ENCODE measurements around the gene GGA3. TPM values are rescaled to one million over a fixed set of nuclear protein-coding genes. Genes with fewer than 3 reads are reported as not detected.
"Not testable (repeated sequence)": the region's sequence is repeated elsewhere in the genome, so short reads cannot be mapped to it uniquely, and the experiment has no call there.

Gene GGA3
- total and polyA plus RNA-seq, 8 donors = 9.5 to 94.5 (median 27.2) TPM

GRCh38 chr17:75287221-75287620 is 25.8 kb upstream of the GGA3 start:
- H3K36me3 ChIP-seq = peaks cover 2 to 42% (median 30%) of the 10 kb centered on the region in 4 donors
- WGBS, 5 donors = 49 to 77% (median 51%) methylated on average over 9 of the region's 9 CpGs
- H3K27me3 ChIP-seq = no peaks in the 10 kb centered on the region
- H3K9me3 ChIP-seq = no peaks in the 10 kb centered on the region
- no peak overlapping the region for H3K4me3 ChIP-seq
- intact Hi-C loops (cut with DNase I; ENCODE audit: low total_unique reads) = no loop called here
- no peak for TF ChIP-seq POLR2AphosphoS5 (IDR thresholded peaks at IDR 0.05)
- no peak overlapping the region for H3K27ac ChIP-seq
- H3K4me1 ChIP-seq = peaks cover 4 to 27% (median 17%) of the 10 kb centered on the region in 4 donors
- DNase-seq = no peak

GRCh38 chr17:75285123-75285522 is 23.7 kb upstream of the GGA3 start:
- intact Hi-C loops (cut with DNase I; ENCODE audit: low total_unique reads) = no loop called here
- no peak overlapping the region for H3K4me3 ChIP-seq
- WGBS, 5 donors = 80 to 92% (median 85%) methylated on average over 6 of the region's 6 CpGs
- DNase-seq = no peak
- H3K27ac ChIP-seq = no peak overlapping the region
- peaks cover 8 to 62% (median 43%) of the 10 kb centered on the region in 4 donors for H3K36me3 ChIP-seq
- H3K9me3 ChIP-seq = no peaks in the 10 kb centered on the region
- no peaks in the 10 kb centered on the region for H3K27me3 ChIP-seq
- no peak for TF ChIP-seq EP300 (IDR thresholded peaks at IDR 0.05)
- TF ChIP-seq POLR2A (IDR thresholded peaks at IDR 0.05) = no peak
- TF ChIP-seq CTCF (IDR thresholded peaks at IDR 0.05) = no peak
- no peak for TF ChIP-seq POLR2AphosphoS5 (IDR thresholded peaks at IDR 0.05)
- H3K4me1 ChIP-seq = peaks cover 4 to 20% (median 15%) of the 10 kb centered on the region in 4 donors

- intact Hi-C loops (cut with DNase I; ENCODE audit: low total_unique reads); H3K4me3 ChIP-seq; H3K9me3 ChIP-seq; H3K27ac ChIP-seq; H3K4me1 ChIP-seq; DNase-seq; H3K27me3 ChIP-seq: not testable (repeated sequence)
- peaks cover 8 to 76% (median 50%) of the 10 kb centered on the region in 4 donors for H3K36me3 ChIP-seq
- WGBS, 5 donors = 96 to 100% (median 99%) methylated on average over 4 of the region's 4 CpGs
These were observed 18.8 kb upstream of the GGA3 start for GRCh38 chr17:75280189-75280588.

- H3K4me1 ChIP-seq = peaks cover 1 to 15% (median 5%) of the 10 kb centered on the region in 4 donors
- peaks cover 8 to 63% (median 41%) of the 10 kb centered on the region in 4 donors for H3K36me3 ChIP-seq
- no peak for DNase-seq
- no peaks in the 10 kb centered on the region for H3K27me3 ChIP-seq
- H3K4me3 ChIP-seq = no peak overlapping the region
- TF ChIP-seq POLR2A (IDR thresholded peaks at IDR 0.05) (no peak), CTCF (IDR thresholded peaks at IDR 0.05) (no peak), POLR2AphosphoS5 (IDR thresholded peaks at IDR 0.05) (no peak), EP300 (IDR thresholded peaks at IDR 0.05) (no peak)
- 43 to 75% (median 57%) methylated on average over 6 of the region's 6 CpGs for WGBS, 5 donors
- H3K27ac ChIP-seq = no peak overlapping the region
- intact Hi-C loops (cut with DNase I; ENCODE audit: low total_unique reads) = no loop called here
- H3K9me3 ChIP-seq = no peaks in the 10 kb centered on the region
These were observed 16.3 kb upstream of the GGA3 start for GRCh38 chr17:75277664-75278071.

- Histone ChIP-seq H3K4me3 (no peak overlapping the region), H3K9me3 (no peaks in the 10 kb centered on the region), H3K36me3 (peaks cover 0 to 36% (median 24%) of the 10 kb centered on the region in 4 donors), H3K27me3 (no peaks in the 10 kb centered on the region), H3K27ac (no peak overlapping the region), H3K4me1 (peaks cover 17 to 37% (median 31%) of the 10 kb centered on the region in 4 donors)
- intact Hi-C loops (cut with DNase I; ENCODE audit: low total_unique reads) = no loop called here
- WGBS, 5 donors = 68 to 79% (median 76%) methylated on average over 7 of the region's 7 CpGs
- no peak for TF ChIP-seq POLR2A (IDR thresholded peaks at IDR 0.05)
- no peak for TF ChIP-seq EP300 (IDR thresholded peaks at IDR 0.05)
- TF ChIP-seq CTCF (IDR thresholded peaks at IDR 0.05) = no peak
- TF ChIP-seq POLR2AphosphoS5 (IDR thresholded peaks at IDR 0.05) = no peak
- no peak for DNase-seq
These were observed 12.7 kb upstream of the GGA3 start for GRCh38 chr17:75273977-75274708.

Data from stomach (tissue), 9 donors.